Neural progenitor cell (in vitro differentiated cells): ENCODE measurements around the gene SPOUT1. TPM values are rescaled to one million over a fixed set of nuclear protein-coding genes. Genes with fewer than 3 reads are reported as not detected.
A peak's percentile ranks its signal among the peaks of the same experiment; 100 is the strongest.
"Not testable (repeated sequence)": the region's sequence is repeated elsewhere in the genome, so short reads cannot be mapped to it uniquely, and the experiment has no call there.

Experiments used
- DNase-seq: peaks from one replicate; pipeline ENCODE4 v3.0.0-alpha.2; 2016; ENCODE audit warnings: low spot score
- H2AFZ ChIP-seq: fragments of 200-600 bp; sonication (generic); replicated peaks from 2 replicates; pipeline ENCODE4 v1.6.1; 2016; ENCODE audit warnings: antibody characterized with exemption
- H3F3A ChIP-seq: fragments of 200-600 bp; sonication (generic); 2 replicates; pipeline ENCODE4 v1.6.1; 2016; ENCODE audit warnings: antibody characterized with exemption, low read depth
- H3K27ac ChIP-seq: fragments of 200-600 bp; sonication (generic); 2 replicates; pipeline ENCODE4 v1.5.1; 2016; ENCODE audit warnings: mild to moderate bottlenecking
- H3K27me3 ChIP-seq: fragments of 200-600 bp; sonication (generic); 2 replicates; pipeline ENCODE4 v1.6.1; 2016; ENCODE audit warnings: mild to moderate bottlenecking, moderate library complexity
- H3K36me3 ChIP-seq: fragments of 200-600 bp; sonication (generic); 2 replicates; pipeline ENCODE4 v1.5.1; 2016
- H3K4me1 ChIP-seq: fragments of 200-600 bp; sonication (generic); 2 replicates; pipeline ENCODE4 v1.6.1; 2016; ENCODE audit warnings: mixed run types
- H3K4me2 ChIP-seq: fragments of 200-600 bp; sonication (generic); 2 replicates; pipeline ENCODE4 v1.6.1; 2016
- H3K4me3 ChIP-seq: fragments of 200-600 bp; sonication (generic); 2 replicates; pipeline ENCODE4 v1.5.1; 2016
- H3K79me2 ChIP-seq: fragments of 200-600 bp; sonication (generic); 2 replicates; pipeline ENCODE4 v1.6.1; 2016; ENCODE audit warnings: low read depth
- H3K9ac ChIP-seq: fragments of 200-600 bp; sonication (generic); 2 replicates; pipeline ENCODE4 v1.6.1; 2016
- H3K9me3 ChIP-seq: fragments of 200-600 bp; sonication (generic); 2 replicates; pipeline ENCODE4 v1.5.1; 2016; ENCODE audit warnings: low read depth
- H4K20me1 ChIP-seq: fragments of 200-600 bp; sonication (generic); 2 replicates; pipeline ENCODE4 v1.6.1; 2016; ENCODE audit warnings: low read depth
- H3K27ac Mint-ChIP-seq: 3 replicates; pipeline ENCODE4 v1.8.0; 2021; ENCODE audit warnings: mixed read lengths
- H3K27me3 Mint-ChIP-seq: 2 replicates; pipeline ENCODE4 v1.8.0; 2022; ENCODE audit warnings: low read depth, mild to moderate bottlenecking, inconsistent platforms, moderate library complexity, mixed read lengths; ENCODE audit not compliant: insufficient read depth
- H3K36me3 Mint-ChIP-seq: 3 replicates; pipeline ENCODE4 v1.8.0; 2021; ENCODE audit warnings: mixed read lengths
- H3K4me1 Mint-ChIP-seq: 3 replicates; pipeline ENCODE4 v1.8.0; 2021; ENCODE audit warnings: mixed read lengths
- H3K4me3 Mint-ChIP-seq: 3 replicates; pipeline ENCODE4 v1.8.0; 2021; ENCODE audit warnings: mild to moderate bottlenecking, moderate library complexity, mixed read lengths
- H3K9me3 Mint-ChIP-seq: 3 replicates; pipeline ENCODE4 v1.8.0; 2020; ENCODE audit warnings: mixed read lengths
- CTCF ChIP-seq: fragments of 200-600 bp; sonication (generic); IDR thresholded peaks from 2 replicates; pipeline ENCODE4 v1.5.1; 2017; ENCODE audit warnings: antibody characterized with exemption, mild to moderate bottlenecking
- EZH2 ChIP-seq: fragments of 200-600 bp; sonication (generic); IDR thresholded peaks from 2 replicates; pipeline ENCODE4 v1.6.1; 2017; ENCODE audit warnings: antibody characterized with exemption, mild to moderate bottlenecking, moderate library complexity
- EZH2phosphoT487 ChIP-seq: fragments of 200-600 bp; sonication (generic); IDR thresholded peaks from 2 replicates; pipeline ENCODE4 v1.6.1; 2017; ENCODE audit warnings: antibody characterized with exemption
- total RNA-seq: library from RNA; depleted of rRNA; stranded (reverse); fragments of >200 nt; gene quantifications from 2 replicates; pipeline ENCODE4 v1.2.3, GENCODE V29; 2015; ENCODE audit warnings: low replicate concordance

Gene SPOUT1
- total RNA-seq, 1 donor from 2014 or later = 17.2 TPM

DNA sequence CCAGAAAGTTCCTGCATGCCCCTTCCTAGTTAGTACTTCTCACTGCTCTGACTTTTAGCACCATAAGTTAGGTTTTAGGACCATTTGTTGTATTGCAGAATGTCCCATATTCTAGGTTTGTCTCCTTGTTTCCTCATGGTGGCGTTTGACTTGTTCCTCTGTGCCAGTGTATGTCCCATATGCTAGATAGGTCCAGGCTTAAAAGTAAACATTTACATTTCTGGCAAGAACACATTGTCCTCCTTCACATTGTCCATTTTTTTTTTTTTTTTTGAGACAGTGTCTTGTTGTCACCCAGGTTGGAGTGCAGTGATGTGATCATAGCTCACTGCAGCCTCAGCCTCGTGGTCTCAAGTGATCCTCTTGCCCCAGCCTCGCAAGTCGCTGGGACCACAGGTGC is 27.1 kb downstream of the SPOUT1 start:
- H3F3A ChIP-seq = no peaks in the 10 kb centered on the region
- Mint-ChIP-seq H3K4me3 (peak overlapping the region; percentile 27), H3K36me3 (peaks cover 23% of the 10 kb centered on the region), H3K27ac (no peak overlapping the region), H3K9me3 (no peaks in the 10 kb centered on the region), H3K27me3 (peaks cover 2% of the 10 kb centered on the region), H3K4me1 (no peaks in the 10 kb centered on the region)
- H2AFZ ChIP-seq = no peak overlapping the region
- no peaks in the 10 kb centered on the region for H3K36me3 ChIP-seq
- no peak overlapping the region for H3K9ac ChIP-seq
- no peak overlapping the region for H3K4me3 ChIP-seq
- H3K4me1 ChIP-seq = no peaks in the 10 kb centered on the region
- no peaks in the 10 kb centered on the region for H3K9me3 ChIP-seq
- TF ChIP-seq CTCF = no peak
- no peak for TF ChIP-seq EZH2
- no peak for TF ChIP-seq EZH2phosphoT487
- no peak overlapping the region for H3K4me2 ChIP-seq
- no peak for DNase-seq
- no peak overlapping the region for H3K27ac ChIP-seq
- H3K79me2 ChIP-seq = no peaks in the 10 kb centered on the region
- H4K20me1 ChIP-seq = no peaks in the 10 kb centered on the region
- H3K27me3 ChIP-seq = no peaks in the 10 kb centered on the region

DNA sequence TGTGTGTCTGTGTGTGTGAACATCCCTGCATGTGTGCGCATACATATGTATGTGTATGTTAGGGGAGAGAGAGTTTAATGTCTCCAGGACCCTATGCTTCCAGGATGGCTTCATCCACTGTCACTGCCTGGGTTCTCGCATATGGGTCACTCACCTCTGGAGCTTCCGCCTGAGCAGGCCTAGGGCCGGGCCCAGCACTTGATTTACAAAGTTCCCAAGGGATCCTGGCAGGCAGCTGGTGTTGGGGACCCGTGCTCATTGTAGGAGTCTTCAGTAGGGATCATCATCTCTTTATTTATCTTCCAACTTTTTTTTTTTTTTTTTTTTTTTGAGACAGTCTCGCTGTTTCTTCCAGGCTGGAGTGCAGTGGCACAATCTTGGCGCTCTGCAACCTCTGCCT is 29.5 kb downstream of the SPOUT1 start:
- no peaks in the 10 kb centered on the region for H3K9me3 Mint-ChIP-seq
- H3K4me2 ChIP-seq = no peak overlapping the region
- H3K4me3 ChIP-seq = no peak overlapping the region
- H3K9me3 ChIP-seq = no peaks in the 10 kb centered on the region
- H3K27ac Mint-ChIP-seq = no peak overlapping the region
- no peaks in the 10 kb centered on the region for H3K79me2 ChIP-seq
- TF ChIP-seq EZH2 (no peak), CTCF (no peak), EZH2phosphoT487 (no peak)
- DNase-seq = no peak
- no peaks in the 10 kb centered on the region for H3K4me1 ChIP-seq
- H3K36me3 Mint-ChIP-seq = peaks cover 21% of the 10 kb centered on the region
- H2AFZ ChIP-seq = no peak overlapping the region
- H3K9ac ChIP-seq = no peak overlapping the region
- H3K4me3 Mint-ChIP-seq = no peak overlapping the region
- H3K27ac ChIP-seq = no peak overlapping the region
- H3F3A ChIP-seq = no peaks in the 10 kb centered on the region
- no peaks in the 10 kb centered on the region for H3K27me3 ChIP-seq
- H3K36me3 ChIP-seq = no peaks in the 10 kb centered on the region
- H3K27me3 Mint-ChIP-seq = peaks cover 2% of the 10 kb centered on the region
- H3K4me1 Mint-ChIP-seq = no peaks in the 10 kb centered on the region
- no peaks in the 10 kb centered on the region for H4K20me1 ChIP-seq

DNA sequence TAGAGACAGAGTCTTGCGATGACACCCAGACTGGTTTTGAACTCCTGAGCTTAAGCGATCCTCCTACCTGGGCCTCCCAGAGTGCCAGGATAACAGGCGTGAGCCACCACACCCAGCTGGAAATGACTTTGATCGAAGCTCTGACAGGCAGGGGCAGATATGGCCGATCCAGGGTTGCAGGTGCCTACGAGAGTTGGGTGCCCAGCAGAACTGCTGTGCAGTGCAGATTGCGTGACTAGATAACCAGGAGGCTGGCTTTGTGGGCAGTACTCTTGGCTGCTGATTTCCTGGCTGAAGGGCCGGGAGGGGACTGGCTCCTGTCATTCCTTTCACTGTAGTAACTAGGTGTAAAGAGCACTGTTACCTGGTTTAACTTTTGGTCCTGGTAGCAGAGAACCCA is 30.7 kb downstream of the SPOUT1 start:
- Mint-ChIP-seq H3K27me3 (peaks cover 2% of the 10 kb centered on the region), H3K4me3 (no peak overlapping the region), H3K36me3 (peaks cover 22% of the 10 kb centered on the region), H3K4me1 (no peaks in the 10 kb centered on the region), H3K9me3 (no peaks in the 10 kb centered on the region), H3K27ac (no peak overlapping the region)
- Histone ChIP-seq H3K79me2 (no peaks in the 10 kb centered on the region), H2AFZ (no peak overlapping the region), H3K27ac (no peak overlapping the region), H3K36me3 (no peaks in the 10 kb centered on the region), H3K9ac (no peak overlapping the region), H3K27me3 (no peaks in the 10 kb centered on the region), H3K4me2 (no peak overlapping the region), H4K20me1 (no peaks in the 10 kb centered on the region), H3K4me1 (no peaks in the 10 kb centered on the region), H3K9me3 (no peaks in the 10 kb centered on the region), H3K4me3 (no peak overlapping the region), H3F3A (no peaks in the 10 kb centered on the region)
- no peak for DNase-seq
- TF ChIP-seq EZH2phosphoT487 (no peak), CTCF (no peak), EZH2 (no peak)

DNA sequence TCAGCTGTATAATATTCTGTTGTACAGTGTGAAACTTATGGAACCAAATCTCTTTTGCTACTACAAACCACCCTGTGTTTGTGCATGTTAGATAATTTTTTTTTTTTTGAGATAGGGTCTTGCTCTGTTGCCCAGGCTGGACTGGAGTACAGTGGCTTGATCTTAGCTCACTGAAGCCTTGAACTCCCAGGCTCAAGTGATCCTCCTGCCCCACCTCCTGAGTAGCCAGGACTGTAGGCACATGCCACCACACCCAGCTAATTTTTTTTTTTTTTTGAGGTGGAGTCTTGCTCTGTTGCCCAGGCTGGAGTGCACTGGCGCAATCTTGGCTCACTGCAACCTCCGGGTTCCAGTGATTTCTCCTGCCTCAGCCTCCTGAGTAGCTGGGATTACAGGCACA is 34.6 kb downstream of the SPOUT1 start:
- H3K4me1 Mint-ChIP-seq, H4K20me1 ChIP-seq, H2AFZ ChIP-seq, H3F3A ChIP-seq, H3K27me3 ChIP-seq, H3K79me2 ChIP-seq, H3K4me2 ChIP-seq, H3K27me3 Mint-ChIP-seq, DNase-seq, H3K4me3 ChIP-seq, H3K27ac ChIP-seq, H3K4me3 Mint-ChIP-seq, H3K9me3 ChIP-seq, H3K27ac Mint-ChIP-seq, H3K9me3 Mint-ChIP-seq, H3K36me3 Mint-ChIP-seq, H3K9ac ChIP-seq, H3K4me1 ChIP-seq, H3K36me3 ChIP-seq: not testable (repeated sequence)
